HL-60/S4 treated with retinoic acid at 250 ng/mL for 4 days and 3 days (cell line): ENCODE results near the gene CATSPERD.

Experiments
- in situ Hi-C: fragments of 300-500 bp; cut with MboI; formaldehyde crosslinking; loops from 2 replicates; pipeline ENCODE4 v1.7.0; 2022; ENCODE audit warnings: low sequenced_read_pairs

CATSPERD gene

GRCh38 chr19:5825178-5825577, 104.7 kb downstream of the CATSPERD start:
- in situ Hi-C loops: no loop called here

GRCh38 chr19:5826531-5827341, 106.3 kb downstream of the CATSPERD start:
- in situ Hi-C loops: no loop called here

GRCh38 chr19:5827342-5827890, 107.0 kb downstream of the CATSPERD start:
- in situ Hi-C loops: no loop called here

- in situ Hi-C loops: no loop called here
Observed at GRCh38 chr19:5827891-5828660, 107.6 kb downstream of the CATSPERD start.
